Endodermal cell (in vitro differentiated cells): Measurements from ENCODE around the gene APAF1. TPM values are rescaled to one million over a fixed set of nuclear protein-coding genes. Genes with fewer than 3 reads are reported as not detected.

ENCODE experiments used
- DNase-seq: peaks from one replicate; pipeline ENCODE4 v3.0.0-alpha.2; 2017
- H3K27ac ChIP-seq: 2 replicates; pipeline ENCODE4 v1.5.1; 2013; ENCODE audit warnings: mild to moderate bottlenecking, low read depth, low read length, moderate library complexity
- H3K27me3 ChIP-seq: 2 replicates; pipeline ENCODE4 v1.6.1; 2013; ENCODE audit warnings: mild to moderate bottlenecking, low read length, moderate library complexity; ENCODE audit not compliant: insufficient read depth, control insufficient read depth, poor library complexity, severe bottlenecking
- H3K36me3 ChIP-seq: 2 replicates; pipeline ENCODE4 v1.7.0; 2013; ENCODE audit warnings: mild to moderate bottlenecking, low read length, moderate library complexity; ENCODE audit not compliant: control insufficient read depth, insufficient read depth
- H3K4me1 ChIP-seq: one replicate; pipeline ENCODE4 v1.7.0; 2013; ENCODE audit warnings: low read length; ENCODE audit not compliant: control insufficient read depth, insufficient read depth
- H3K4me3 ChIP-seq: 2 replicates; pipeline ENCODE4 v1.5.1; 2013; ENCODE audit warnings: mild to moderate bottlenecking, low read length, moderate library complexity
- H3K9ac ChIP-seq: 2 replicates; pipeline ENCODE4 v1.6.1; 2013; ENCODE audit warnings: mild to moderate bottlenecking, low read length, moderate library complexity; ENCODE audit not compliant: poor library complexity, severe bottlenecking; ENCODE audit errors: extremely low read depth
- H3K9me3 ChIP-seq: 2 replicates; pipeline ENCODE4 v1.6.1; 2013; ENCODE audit warnings: mild to moderate bottlenecking, low read length, moderate library complexity; ENCODE audit not compliant: control insufficient read depth
- H3K27ac Mint-ChIP-seq: 2 replicates; pipeline ENCODE4 v1.8.0; 2020; ENCODE audit warnings: mixed read lengths
- H3K27me3 Mint-ChIP-seq: 2 replicates; pipeline ENCODE4 v1.8.0; 2021; ENCODE audit warnings: mild to moderate bottlenecking, mixed read lengths; ENCODE audit not compliant: insufficient read depth
- H3K36me3 Mint-ChIP-seq: 2 replicates; pipeline ENCODE4 v1.8.0; 2020; ENCODE audit warnings: low read depth, mixed read lengths
- H3K4me1 Mint-ChIP-seq: 2 replicates; pipeline ENCODE4 v1.8.0; 2020; ENCODE audit warnings: mixed read lengths
- H3K4me3 Mint-ChIP-seq: 2 replicates; pipeline ENCODE4 v1.8.0; 2020; ENCODE audit warnings: mild to moderate bottlenecking, moderate library complexity, mixed read lengths
- H3K9me3 Mint-ChIP-seq: 2 replicates; pipeline ENCODE4 v1.8.0; 2020; ENCODE audit warnings: mild to moderate bottlenecking, mixed read lengths
- CTCF ChIP-seq: fragments of 200-600 bp; sonication (generic); conservative IDR thresholded peaks from 2 replicates; pipeline ENCODE4 v1.5.0; 2021; ENCODE audit warnings: antibody characterized with exemption, mild to moderate bottlenecking
- WGBS, 2 experiments: methylation state at CpG; one replicate each; pipeline versions ENCODE4 v1.1.5 to v1.1.7; 2013; ENCODE audit warnings: missing lambda C conversion rate in 2 of 2, mixed read lengths in 1 of 2; ENCODE audit not compliant: insufficient coverage in 1 of 2, insufficient read length in 1 of 2; 5-methylcytosine and 5-hydroxymethylcytosine counted together
- total RNA-seq, 2 donors: library from RNA; stranded (reverse); fragmentation: NEBNext Ultra II Directional in 1 of 2; extraction: Animal tissue kit (Norgen Biotek cat#: 25700) in 1 of 2; gene quantifications; 2 replicates in 1 of 2; 3 replicates in 1 of 2; pipeline ENCODE4 v1.2.1, GENCODE V29; 2021

APAF1 gene
- total RNA-seq, 2 donors from 2014 or later: 23.8 to 32.4 TPM

- H3K36me3 Mint-ChIP-seq: peaks cover 28% of the 10 kb centered on the region
- no peaks in the 10 kb centered on the region for H3K27me3 ChIP-seq
- H3K36me3 ChIP-seq: peaks cover 26% of the 10 kb centered on the region
- H3K9me3 ChIP-seq: no peaks in the 10 kb centered on the region
- H3K27ac Mint-ChIP-seq: no peak overlapping the region
- no peaks in the 10 kb centered on the region for H3K4me1 ChIP-seq
- no peak for TF ChIP-seq CTCF
- H3K4me3 ChIP-seq: no peak overlapping the region
- no peak overlapping the region for H3K27ac ChIP-seq
- no peaks in the 10 kb centered on the region for H3K4me1 Mint-ChIP-seq
- no peak for DNase-seq
- WGBS, 2 experiments: 100% methylated on average over 1 of the region's 2 CpGs; no CpG with 5 or more reads in 1 of the 2 experiments
- H3K4me3 Mint-ChIP-seq: no peak overlapping the region
- no peaks in the 10 kb centered on the region for H3K9me3 Mint-ChIP-seq
- H3K9ac ChIP-seq: no peak overlapping the region
- H3K27me3 Mint-ChIP-seq: no peaks in the 10 kb centered on the region
Observed at GRCh38 chr12:98606359-98606988, 38.6 kb upstream of the APAF1 start.

GRCh38 chr12:98610596-98610995 is 34.5 kb upstream of the APAF1 start:
- H3K36me3 Mint-ChIP-seq: no peaks in the 10 kb centered on the region
- H3K36me3 ChIP-seq: no peaks in the 10 kb centered on the region
- WGBS, 2 experiments: 78% methylated on average over 1 of the region's 2 CpGs; no CpG with 5 or more reads in 1 of the 2 experiments
- H3K4me3 ChIP-seq: no peak overlapping the region
- H3K27me3 Mint-ChIP-seq: no peaks in the 10 kb centered on the region
- no peak for TF ChIP-seq CTCF
- no peak for DNase-seq
- no peak overlapping the region for H3K4me3 Mint-ChIP-seq
- no peak overlapping the region for H3K27ac ChIP-seq
- no peaks in the 10 kb centered on the region for H3K9me3 ChIP-seq
- no peak overlapping the region for H3K9ac ChIP-seq
- no peaks in the 10 kb centered on the region for H3K27me3 ChIP-seq
- no peaks in the 10 kb centered on the region for H3K4me1 ChIP-seq
- peaks cover 2% of the 10 kb centered on the region for H3K4me1 Mint-ChIP-seq
- no peaks in the 10 kb centered on the region for H3K9me3 Mint-ChIP-seq
- no peak overlapping the region for H3K27ac Mint-ChIP-seq

- H3K4me3 ChIP-seq: no peak overlapping the region
- H3K27ac ChIP-seq: no peak overlapping the region
- TF ChIP-seq CTCF: no peak
- no peak overlapping the region for H3K9ac ChIP-seq
- no peaks in the 10 kb centered on the region for H3K36me3 Mint-ChIP-seq
- H3K27me3 Mint-ChIP-seq: no peaks in the 10 kb centered on the region
- H3K4me3 Mint-ChIP-seq: no peak overlapping the region
- no peaks in the 10 kb centered on the region for H3K4me1 ChIP-seq
- H3K9me3 ChIP-seq: no peaks in the 10 kb centered on the region
- peak overlapping the region; percentile 75 for H3K27ac Mint-ChIP-seq
- no peaks in the 10 kb centered on the region for H3K9me3 Mint-ChIP-seq
- no peaks in the 10 kb centered on the region for H3K36me3 ChIP-seq
- WGBS, 2 experiments: 90 to 97% methylated on average over 4 to 5 of the region's 5 CpGs
- H3K27me3 ChIP-seq: no peaks in the 10 kb centered on the region
- H3K4me1 Mint-ChIP-seq: peaks cover 2% of the 10 kb centered on the region
- DNase-seq: no peak
Observed at GRCh38 chr12:98612696-98613334, 32.3 kb upstream of the APAF1 start.
